EH (cell line): ENCODE measurements around the gene SLC13A2.
"Not testable (repeated sequence)": the region's sequence is repeated elsewhere in the genome, so short reads cannot be mapped to it uniquely, and the experiment has no call there.

Experiments used
- DNase-seq: peaks from one replicate; pipeline ENCODE4 v3.0.0-alpha.2; 2015; ENCODE audit warnings: low read depth

The SLC13A2 gene, protein sequence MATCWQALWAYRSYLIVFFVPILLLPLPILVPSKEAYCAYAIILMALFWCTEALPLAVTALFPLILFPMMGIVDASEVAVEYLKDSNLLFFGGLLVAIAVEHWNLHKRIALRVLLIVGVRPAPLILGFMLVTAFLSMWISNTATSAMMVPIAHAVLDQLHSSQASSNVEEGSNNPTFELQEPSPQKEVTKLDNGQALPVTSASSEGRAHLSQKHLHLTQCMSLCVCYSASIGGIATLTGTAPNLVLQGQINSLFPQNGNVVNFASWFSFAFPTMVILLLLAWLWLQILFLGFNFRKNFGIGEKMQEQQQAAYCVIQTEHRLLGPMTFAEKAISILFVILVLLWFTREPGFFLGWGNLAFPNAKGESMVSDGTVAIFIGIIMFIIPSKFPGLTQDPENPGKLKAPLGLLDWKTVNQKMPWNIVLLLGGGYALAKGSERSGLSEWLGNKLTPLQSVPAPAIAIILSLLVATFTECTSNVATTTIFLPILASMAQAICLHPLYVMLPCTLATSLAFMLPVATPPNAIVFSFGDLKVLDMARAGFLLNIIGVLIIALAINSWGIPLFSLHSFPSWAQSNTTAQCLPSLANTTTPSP

DNA sequence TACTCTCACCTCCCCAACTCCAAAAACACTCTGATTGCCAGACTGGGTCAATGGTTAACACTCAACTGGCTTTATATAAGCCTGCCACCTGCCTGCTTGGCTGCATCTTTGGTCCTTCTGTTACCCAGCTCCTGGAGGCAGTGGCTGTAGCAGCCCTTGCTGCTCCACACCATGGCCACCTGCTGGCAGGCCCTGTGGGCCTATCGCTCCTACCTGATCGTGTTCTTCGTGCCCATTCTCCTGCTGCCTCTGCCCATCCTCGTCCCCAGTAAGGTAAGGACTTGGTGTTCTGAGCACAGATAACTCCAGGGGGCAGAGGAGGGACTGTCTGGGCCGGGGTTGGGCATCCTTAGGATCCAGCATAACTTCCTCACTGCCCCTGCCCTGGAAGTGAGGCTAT, at the start of gene SLC13A2:
TSS of gene SLC13A2 (plus strand) at position 103 of the 400 bp plus-strand sequence. CDS start at position 172, 69 bp downstream.
- DNase-seq, result no peak

DNA sequence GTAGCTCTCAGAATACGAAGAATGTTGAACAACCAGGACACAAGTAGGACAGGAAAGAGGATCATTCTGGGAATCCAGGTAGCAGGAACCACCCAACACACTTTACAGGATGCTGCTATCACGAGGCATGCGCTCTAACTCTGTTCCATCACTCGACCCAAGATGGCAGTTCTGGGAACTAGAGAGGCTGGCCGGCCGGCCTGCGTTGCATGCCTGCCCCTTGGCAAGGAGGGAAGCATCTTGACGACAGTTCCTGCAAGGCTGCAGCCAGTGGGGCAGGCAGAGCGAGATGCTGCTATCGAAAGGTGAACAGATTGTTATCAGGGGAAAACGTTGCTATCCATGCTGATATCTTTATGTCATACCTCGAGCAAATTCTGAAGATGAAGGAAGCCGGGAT, 48.2 kb upstream of the SLC13A2 start:
- DNase-seq, result no peak

DNA sequence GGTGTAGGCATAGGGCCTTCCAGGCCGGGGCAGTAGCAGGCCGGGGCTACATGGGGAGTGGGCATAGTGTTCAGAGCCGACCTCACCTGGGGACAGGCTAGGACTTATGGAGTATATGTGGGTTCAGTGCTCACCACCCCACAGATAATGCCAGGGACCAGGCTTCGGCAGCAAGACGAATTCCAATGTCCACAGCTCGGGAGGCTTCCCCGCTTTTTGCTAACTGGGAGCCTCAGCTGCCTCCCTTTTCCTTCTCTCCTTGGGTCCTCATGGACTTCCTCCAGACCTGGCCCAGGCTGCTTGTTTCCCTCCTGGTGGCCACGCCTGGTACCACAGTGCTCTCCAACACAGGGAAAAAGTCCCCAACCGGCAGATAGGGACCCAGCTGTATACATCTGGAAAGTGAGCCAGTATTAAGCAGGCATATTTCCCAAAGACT, 47.3 kb upstream of the SLC13A2 start:
- DNase-seq, result no peak

DNA sequence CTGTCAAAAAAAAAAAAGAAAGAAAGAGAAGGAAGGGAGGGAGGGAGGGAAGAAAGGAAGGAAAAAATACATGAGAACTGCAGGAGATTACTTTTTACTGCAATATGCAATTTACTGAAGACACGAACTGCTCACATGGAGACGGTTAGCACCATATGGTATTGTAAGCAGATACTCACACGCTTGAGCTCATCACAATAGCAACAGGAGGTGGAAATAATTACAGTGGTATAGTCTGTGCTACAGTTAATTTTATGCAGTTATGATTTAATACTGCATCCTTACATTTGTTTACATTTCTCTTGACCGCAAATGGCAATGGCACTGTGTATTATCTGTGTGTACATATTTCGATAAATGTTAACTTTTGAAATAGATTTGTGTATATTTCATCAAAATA, 46.1 kb upstream of the SLC13A2 start:
- DNase-seq, result no peak

DNA sequence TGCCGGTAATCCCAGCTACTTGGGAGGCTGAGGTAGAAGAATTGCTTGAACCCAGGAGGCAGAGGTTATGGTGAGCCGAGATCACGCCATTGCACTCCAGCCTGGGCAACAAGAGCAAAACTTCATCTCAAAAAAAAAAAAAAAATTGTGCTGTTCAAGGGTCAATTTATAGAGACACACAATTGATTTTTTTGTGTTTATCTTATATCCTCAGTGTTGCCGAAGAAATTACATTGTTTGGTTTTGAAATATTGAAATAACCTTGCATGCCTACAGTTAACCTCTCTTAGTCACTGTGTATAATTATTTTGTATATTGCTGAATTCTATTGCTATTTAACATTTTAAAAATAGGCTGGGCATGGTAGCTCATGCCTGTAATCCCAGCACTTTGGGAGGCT, 45.5 kb upstream of the SLC13A2 start:
- DNase-seq, result not testable (repeated sequence)

DNA sequence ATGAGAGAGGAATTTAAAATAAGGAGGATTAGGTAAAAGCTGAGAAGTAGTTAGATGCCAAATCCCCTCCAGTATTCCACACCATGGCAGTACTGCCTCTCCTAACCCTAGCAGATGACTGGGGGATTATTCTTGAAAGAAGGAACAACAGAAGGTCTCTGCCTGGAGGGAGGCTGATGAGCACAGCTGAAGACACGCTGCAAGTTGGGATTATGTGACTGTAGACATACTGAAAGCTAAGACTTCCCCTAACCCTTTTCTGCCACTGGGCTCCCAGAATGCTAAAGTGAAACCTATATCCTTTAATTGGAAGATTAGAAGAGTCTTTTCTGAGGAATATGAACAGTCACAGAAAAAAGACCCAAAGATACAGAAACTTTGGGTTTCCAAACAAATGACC, 39.7 kb upstream of the SLC13A2 start:
- DNase-seq, result no peak

DNA sequence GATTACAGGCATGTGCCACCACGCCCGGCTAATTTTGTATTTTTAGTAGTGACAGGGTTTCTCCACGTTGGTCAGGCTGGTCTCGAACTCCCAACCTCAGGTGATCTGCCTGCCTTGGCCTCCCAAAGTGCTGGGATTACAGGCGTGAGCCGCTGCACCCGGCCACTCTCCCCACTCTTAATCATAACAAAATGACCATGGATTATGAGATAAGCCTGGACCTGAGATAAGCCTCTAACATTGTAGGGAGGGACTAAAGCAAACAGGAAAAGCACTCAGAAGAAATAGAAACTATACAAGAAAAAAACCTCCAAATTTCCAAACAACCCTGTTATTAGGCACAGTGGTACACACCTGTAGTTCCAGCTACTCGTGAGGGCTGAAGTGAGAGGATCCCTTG, 39.1 kb upstream of the SLC13A2 start:
- DNase-seq, result not testable (repeated sequence)

DNA sequence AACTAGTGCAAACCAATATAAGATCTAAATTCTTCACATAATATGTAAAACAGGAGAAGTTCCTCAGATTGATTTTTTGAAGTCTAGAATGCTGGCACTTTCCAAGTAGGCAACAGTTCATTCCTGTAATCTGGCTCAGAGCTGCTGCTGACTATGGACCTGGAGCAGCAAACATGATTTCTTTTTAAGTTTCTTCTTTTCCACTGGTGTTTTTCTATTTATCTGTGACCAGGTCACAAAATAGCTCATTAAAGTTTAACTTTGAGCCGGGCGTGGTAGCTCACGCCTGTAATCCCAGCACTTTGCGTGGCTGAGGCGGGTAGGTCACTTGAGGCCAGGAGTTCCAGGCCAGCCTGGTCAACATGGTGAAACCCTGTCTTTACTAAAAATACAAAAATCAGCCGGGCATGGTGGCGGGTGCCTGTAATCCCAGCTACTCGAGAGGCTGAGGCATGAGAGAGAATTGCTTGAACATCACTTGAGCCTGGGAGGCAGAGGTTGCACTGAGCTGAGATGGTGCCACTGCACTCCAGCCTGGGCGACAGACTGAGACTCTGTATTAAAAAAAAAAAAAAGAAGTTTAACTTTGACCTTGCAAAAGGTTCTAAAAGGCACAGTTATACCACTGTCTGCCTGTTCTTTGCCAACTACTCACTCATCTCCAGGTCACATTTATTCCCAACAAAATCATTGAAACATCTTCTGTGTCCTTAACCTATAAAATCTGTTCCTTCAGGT, 29.4 kb upstream of the SLC13A2 start:
- DNase-seq, result no peak

DNA sequence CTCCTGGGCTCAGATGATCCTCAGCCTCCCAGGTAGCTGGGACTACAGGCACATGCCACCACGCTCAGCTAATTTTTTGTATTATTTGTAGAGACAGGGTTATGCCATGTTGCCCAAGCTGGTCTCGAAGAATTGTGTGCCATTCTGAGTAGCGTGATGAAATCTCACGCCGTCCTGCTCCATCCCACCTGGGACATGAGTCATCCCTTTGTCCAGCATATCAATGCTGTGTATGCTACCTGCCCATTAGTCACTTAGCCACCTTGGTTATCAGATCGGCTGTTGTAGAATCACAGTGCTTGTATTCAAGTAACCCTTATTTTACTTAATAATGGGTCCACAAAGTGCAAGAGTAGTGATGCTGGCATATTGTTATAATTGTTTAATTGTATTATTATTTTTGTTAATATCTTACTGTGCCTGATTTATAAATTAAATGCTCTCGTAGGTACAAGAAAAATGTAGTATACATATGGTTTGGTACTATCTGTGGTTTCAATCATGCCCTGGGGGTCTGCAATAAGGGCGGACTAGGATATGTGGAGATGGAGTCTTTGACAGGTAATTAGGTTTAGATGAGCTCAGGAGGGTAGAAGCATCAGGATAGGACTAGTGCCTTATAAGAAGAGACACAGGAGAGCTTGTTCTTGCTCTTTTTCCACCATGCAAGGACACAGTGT, 26.6 kb upstream of the SLC13A2 start:
- DNase-seq, result no peak

DNA sequence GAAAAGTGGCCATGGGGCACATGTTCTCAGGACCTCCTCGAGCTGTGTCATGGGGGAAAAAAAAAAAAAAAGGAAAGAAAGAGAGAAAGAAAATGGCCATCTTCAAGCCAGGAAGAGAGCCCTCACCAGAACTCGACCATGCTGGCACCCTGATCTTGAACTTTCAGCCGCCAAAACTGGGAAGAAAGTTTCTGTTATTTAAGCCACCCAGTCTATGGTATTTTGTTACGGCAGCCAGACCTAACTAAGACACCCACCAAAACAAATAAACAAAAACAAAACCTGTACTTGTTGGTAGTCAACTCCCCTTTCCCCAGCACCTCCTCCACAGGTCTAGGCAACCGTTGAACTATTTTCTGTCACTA, 26.1 kb upstream of the SLC13A2 start:
- DNase-seq, result no peak

DNA sequence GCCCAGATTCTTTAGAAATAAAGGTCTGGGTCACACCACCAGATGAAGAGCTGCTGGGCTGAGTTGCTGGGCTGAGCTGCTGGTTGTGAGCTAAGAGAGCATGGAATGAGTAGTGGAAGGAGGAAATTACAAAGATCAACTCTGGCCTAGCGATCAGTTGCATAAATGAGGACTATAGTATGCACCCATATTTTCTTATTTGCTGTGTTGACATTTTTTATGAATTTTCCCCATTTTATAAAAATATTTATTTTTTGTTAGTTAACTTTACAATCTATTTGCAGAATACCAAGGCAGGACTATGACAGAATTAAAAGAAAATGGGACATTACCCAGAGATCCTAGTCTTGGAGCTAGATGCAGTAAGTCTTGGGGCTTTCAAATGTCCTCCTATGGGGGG, 23.6 kb upstream of the SLC13A2 start:
- no peak for DNase-seq

DNA sequence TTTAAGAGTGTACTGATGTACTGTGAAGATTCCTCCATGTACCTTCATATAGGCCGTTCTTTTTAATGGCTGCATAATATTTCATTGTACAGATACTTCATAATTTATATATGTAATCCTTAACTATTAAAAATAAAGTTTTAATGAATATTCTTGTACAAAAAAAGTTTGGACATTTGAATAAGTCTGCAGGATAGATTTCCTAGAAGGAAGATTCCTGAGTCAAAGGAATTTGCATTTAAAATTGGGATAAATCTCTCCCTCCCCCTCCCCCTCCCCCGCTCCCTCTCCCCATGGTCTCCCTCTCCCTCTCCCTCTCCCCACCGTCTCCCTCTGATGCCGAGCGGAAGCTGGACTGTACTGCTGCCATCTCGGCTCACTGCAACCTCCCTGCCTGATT, 15.6 kb upstream of the SLC13A2 start:
- DNase-seq, result no peak

DNA sequence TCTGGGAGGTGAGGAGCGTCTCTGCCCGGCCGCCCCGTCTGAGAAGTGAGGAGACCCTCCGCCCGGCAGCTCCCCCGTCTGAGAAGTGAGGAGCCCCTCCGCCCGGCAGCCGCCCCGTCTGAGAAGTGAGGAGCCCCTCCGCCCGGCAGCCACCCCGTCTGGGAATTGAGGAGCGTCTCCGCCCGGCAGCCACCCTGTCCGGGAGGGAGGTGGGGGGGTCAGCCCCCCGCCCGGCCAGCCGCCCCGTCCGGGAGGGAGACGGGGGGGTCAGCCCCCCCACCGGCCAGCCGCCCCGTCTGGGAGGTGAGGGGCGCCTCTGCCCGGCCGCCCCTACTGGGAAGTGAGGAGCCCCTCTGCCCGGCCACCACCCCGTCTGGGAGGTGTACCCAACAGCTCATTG, 14.6 kb upstream of the SLC13A2 start:
- DNase-seq, result not testable (repeated sequence)

DNA sequence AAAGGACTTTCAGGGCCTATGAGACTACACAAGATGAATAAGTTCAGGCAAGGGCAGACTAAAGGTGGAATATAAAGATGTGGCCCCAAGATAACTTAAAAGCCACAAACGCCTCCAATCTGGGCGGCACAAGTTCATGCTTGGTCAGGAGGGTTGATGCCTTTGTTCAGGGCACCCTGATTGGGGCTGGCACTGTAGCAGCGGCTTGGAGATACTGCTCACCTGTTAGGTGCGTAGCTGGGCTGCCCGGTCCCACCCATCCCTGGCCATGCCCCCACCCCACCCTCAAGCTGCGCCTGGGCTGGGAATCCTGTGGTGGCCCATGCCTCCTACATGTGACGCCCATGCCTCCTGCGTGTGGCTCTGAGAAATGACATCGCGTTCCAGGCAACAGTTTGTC, 12.5 kb upstream of the SLC13A2 start:
- no peak for DNase-seq

DNA sequence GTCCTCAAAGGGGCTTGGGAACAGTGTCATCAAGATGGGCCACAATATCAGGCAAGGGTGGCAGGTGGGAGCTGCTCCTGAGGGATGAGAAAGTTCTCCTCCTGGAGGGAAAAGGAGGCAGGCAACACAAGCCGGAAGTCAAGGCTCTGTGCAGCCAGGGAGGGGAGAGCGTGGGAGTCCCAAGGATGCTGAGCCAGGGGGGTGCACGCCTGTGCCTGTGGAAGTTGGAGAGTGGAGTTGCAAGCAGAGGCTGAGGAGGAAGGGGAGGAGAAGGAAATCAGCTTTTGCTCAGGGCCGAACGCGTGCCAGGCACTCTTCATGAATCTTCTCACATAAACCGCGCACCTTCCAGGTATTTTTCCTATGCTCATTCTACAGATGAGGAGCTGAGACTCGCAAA, 7.4 kb upstream of the SLC13A2 start:
- no peak for DNase-seq

DNA sequence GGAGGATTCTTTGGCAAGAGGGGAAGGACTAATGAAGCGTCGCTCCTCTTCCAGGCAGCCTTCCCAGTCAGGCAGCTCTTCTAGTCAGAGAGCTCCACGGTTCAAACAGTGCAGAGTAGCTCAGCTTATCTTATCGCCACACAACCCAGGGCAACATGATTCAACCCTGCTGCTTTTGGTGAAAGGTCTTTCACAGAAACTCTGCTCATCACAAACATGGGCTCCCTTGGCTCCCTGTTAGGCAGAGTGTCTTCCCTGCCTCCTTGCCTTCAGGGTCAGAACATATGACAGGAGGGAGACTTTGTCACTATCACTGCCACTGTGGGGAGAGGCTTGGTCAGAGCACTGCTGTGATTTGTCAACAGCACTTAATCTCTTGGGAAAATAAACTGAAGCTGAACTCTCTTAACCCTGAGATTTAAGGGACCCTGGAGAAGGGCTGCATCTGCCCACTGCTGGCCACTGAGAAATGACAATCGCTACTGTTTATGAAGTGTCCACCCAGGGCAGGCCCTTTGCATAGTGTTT, 6.9 kb upstream of the SLC13A2 start:
- DNase-seq, result no peak

DNA sequence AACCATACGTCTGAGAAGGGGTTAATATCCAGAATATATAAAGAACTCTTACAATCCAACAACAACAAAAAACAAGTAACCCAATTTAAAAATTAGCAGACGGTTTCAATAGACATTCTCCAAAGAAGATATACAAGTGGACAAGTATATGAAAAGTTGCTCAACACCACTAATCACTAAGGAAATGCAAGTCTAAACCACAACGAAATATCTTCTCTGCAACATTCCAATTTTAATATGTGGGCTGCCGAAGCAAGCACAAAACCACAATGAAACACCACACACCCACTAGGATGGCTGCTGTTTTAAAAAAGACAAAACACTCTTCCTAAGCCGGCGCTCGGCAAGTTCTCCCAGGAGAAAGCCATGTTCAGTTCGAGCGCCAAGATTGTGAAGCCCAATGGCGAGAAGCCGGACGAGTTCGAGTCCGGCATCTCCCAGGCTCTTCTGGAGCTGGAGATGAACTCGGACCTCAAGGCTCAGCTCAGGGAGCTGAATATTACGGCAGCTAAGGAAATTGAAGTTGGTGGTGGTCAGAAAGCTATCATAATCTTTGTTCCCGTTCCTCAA, 5.9 kb upstream of the SLC13A2 start:
- peak; percentile 70 for DNase-seq

DNA sequence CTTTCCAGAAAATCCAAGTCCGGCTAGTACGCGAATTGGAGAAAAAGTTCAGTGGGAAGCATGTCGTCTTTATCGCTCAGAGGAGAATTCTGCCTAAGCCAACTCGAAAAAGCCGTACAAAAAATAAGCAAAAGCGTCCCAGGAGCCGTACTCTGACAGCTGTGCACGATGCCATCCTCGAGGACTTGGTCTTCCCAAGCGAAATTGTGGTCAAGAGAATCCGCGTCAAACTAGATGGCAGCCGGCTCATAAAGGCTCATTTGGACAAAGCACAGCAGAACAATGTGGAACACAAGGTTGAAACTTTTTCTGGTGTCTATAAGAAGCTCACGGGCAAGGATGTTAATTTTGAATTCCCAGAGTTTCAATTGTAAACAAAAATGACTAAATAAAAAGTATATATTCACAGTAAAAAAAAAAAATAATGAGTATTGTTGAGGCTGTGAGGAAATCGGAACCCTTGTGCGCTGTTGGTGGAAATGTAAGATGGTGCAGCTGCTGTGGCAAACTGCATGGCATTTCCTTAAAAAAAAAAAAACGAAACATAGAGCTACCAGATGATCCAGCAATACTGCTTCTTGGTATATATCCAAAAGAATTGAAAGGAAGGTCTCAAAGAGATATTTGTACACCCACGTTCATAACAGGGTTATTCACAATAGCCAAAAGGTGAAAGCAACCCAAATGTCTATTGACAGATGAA, 5.3 kb upstream of the SLC13A2 start:
- not testable (repeated sequence) for DNase-seq

DNA sequence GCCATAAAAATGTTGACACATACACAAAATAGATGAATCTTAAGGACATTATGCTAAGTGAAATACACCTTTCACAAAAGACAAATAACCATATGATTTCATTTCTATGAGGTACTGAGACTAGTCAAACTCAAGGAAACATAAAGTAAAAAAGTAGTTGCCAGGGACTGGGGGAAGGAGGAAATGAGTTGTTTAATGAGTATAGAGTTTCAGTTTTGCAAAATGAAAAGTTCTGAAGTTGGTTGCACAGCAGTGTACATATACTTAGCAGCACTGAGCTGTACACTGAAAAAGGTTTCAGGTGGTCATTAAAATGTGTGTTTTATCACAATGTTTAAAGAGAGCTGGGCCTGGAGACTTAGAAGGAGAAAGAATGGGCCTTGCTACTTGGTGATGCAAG, 4.7 kb upstream of the SLC13A2 start:
- DNase-seq, result no peak

DNA sequence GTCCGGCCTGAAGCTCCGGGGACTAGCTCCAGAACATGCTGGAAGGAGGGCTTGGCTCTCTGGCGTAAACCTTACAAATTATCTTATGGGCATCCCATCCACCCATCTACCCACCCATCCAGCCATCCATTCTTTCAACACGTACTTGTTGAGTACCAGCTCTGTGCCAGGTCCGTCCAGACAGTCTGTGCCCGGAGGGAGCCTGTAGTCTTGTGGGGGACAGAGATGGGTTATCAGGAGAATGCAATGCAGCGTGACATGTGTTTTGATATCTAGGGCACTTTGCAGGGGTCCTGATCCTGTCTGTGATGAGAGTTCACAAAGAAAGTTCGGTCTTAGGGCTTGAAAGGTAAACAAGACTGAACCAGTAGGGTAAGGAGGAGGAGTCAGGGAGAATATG, 4.1 kb upstream of the SLC13A2 start:
- DNase-seq, result no peak

DNA sequence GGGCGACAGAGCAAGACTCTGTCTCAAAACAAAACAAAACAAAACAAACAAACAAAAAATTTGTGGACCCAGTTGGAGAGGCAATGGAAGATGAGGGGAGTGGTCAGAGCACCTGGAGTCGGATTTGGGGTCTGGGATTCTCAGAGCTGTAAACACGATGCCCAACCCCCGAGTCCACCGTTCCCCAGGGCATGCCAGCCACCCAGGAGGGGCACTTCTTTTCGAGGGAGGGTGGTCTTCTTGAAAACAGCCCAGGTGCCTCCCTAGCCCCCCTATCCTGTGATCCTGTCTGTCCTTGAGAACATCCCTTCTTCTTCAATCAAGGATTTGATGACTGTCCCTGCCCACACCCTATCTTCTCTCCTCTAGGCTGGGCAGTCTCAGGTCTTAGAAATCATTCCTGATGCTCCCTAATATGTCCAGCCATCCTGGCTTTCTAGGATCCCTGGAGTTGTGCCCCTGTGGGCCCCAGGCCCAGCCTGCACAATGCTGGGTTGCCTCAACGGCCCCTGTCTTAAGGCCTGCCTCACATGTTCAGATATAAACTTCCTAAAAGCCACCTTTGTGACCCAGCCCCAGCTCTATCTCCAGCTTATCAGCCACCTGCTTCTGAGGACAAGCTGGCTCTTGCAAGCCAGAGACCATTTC, 3.1 kb upstream of the SLC13A2 start:
- DNase-seq, result no peak
